HG03103 (cell line): Measurements from ENCODE around the gene HDAC4.

ENCODE experiments used
- ATAC-seq: cut with Tn5 transposase; IDR thresholded peaks from one replicate; pipeline ENCODE4 v1.9.1; 2021; ENCODE audit warnings: low read depth; ENCODE audit not compliant: unreplicated experiment

HDAC4 gene

GRCh38 chr2:239196474-239197021 is 204.3 kb downstream of the HDAC4 start:
- no peak for ATAC-seq

- ATAC-seq, result no peak
These were observed 204.8 kb downstream of the HDAC4 start for GRCh38 chr2:239195992-239196391.

GRCh38 chr2:239195318-239195871 is 205.4 kb downstream of the HDAC4 start:
- ATAC-seq, result no peak

- ATAC-seq, result no peak
These were observed 206.0 kb downstream of the HDAC4 start for GRCh38 chr2:239194731-239195317.

- no peak for ATAC-seq
These were observed 206.7 kb downstream of the HDAC4 start for GRCh38 chr2:239193925-239194677.

GRCh38 chr2:239193401-239193811 is 207.4 kb downstream of the HDAC4 start:
- ATAC-seq, result no peak

- no peak for ATAC-seq
These were observed 207.8 kb downstream of the HDAC4 start for GRCh38 chr2:239192975-239193374.

GRCh38 chr2:239192456-239192855 is 208.4 kb downstream of the HDAC4 start:
- ATAC-seq, result no peak

- no peak for ATAC-seq
These were observed 209.6 kb downstream of the HDAC4 start for GRCh38 chr2:239190921-239191885.

GRCh38 chr2:239190361-239190760 is 210.5 kb downstream of the HDAC4 start:
- no peak for ATAC-seq

GRCh38 chr2:239189711-239190131 is 211.1 kb downstream of the HDAC4 start:
- no peak for ATAC-seq

GRCh38 chr2:239188536-239188935 is 212.3 kb downstream of the HDAC4 start:
- ATAC-seq, result no peak

- ATAC-seq, result no peak
These were observed 213.2 kb downstream of the HDAC4 start for GRCh38 chr2:239187464-239188253.

- no peak for ATAC-seq
These were observed 214.1 kb downstream of the HDAC4 start for GRCh38 chr2:239186516-239187357.

GRCh38 chr2:239184968-239185903 is 215.6 kb downstream of the HDAC4 start:
- ATAC-seq, result no peak

GRCh38 chr2:239184179-239184578 is 216.6 kb downstream of the HDAC4 start:
- ATAC-seq, result no peak

GRCh38 chr2:239182981-239183791 is 217.6 kb downstream of the HDAC4 start:
- no peak for ATAC-seq
